ENCODE data around the gene DBF4B. TPM values are rescaled to one million over a fixed set of nuclear protein-coding genes. Genes with fewer than 3 reads are reported as not detected.
A peak's percentile ranks its signal among the peaks of the same experiment; 100 is the strongest.
"Not testable (repeated sequence)": the region's sequence is repeated elsewhere in the genome, so short reads cannot be mapped to it uniquely, and the experiment has no call there.

DBF4B gene
- total RNA-seq, 1 donor from 2014 or later, result 2.6 TPM

DNA sequence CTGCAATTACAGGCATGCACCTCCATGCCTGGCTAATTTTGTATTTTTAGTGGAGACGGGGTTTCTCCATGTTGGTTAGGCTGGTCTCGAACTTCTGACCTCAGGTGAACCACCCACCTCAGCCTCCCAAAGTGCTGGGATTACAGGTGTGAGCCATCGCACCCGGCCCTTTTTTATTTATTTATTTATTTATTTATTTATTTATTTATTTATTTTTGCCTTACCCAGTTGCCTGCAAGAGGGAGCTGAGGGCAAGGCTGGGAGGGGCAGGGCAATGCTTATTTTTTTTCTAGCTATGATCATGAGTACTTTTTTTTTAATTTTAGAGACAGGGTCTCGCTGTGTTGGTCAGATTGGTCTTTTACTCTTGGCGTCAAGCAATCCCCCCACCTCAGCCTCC is 17.7 kb downstream of the DBF4B start:
- H3K9me3 ChIP-seq (ENCODE audit: control insufficient read depth in 3 of 3, low read length in 3 of 3); H3K4me3 ChIP-seq (ENCODE audit: low read length in 3 of 3); H3K4me1 ChIP-seq (ENCODE audit: control insufficient read depth in 3 of 3, insufficient read depth in 3 of 3, low read length in 3 of 3); H3K27me3 ChIP-seq (ENCODE audit: control insufficient read depth in 3 of 3, insufficient read depth in 3 of 3, low read length in 3 of 3); H3K9ac ChIP-seq (ENCODE audit: low read depth in 1 of 3, low read length in 3 of 3); H3K27ac ChIP-seq (ENCODE audit: low read depth, low read length); H3K36me3 ChIP-seq (ENCODE audit: control insufficient read depth in 3 of 3, insufficient read depth in 3 of 3, low read length in 3 of 3): not testable (repeated sequence)

- no peak overlapping the region for H3K4me3 ChIP-seq (ENCODE audit: low read length in 3 of 3)
- H3K4me1 ChIP-seq (ENCODE audit: control insufficient read depth in 3 of 3, insufficient read depth in 3 of 3, low read length in 3 of 3), result peaks cover 0 to 10% (median 9%) of the 10 kb centered on the region in 3 donors
- no peaks in the 10 kb centered on the region for H3K27me3 ChIP-seq (ENCODE audit: control insufficient read depth in 3 of 3, insufficient read depth in 3 of 3, low read length in 3 of 3)
- peak overlapping the region; percentile 36 for H3K27ac ChIP-seq (ENCODE audit: low read depth, low read length)
- peaks cover 5 to 12% (median 5%) of the 10 kb centered on the region in 3 donors for H3K36me3 ChIP-seq (ENCODE audit: control insufficient read depth in 3 of 3, insufficient read depth in 3 of 3, low read length in 3 of 3)
- no peaks in the 10 kb centered on the region for H3K9me3 ChIP-seq (ENCODE audit: control insufficient read depth in 3 of 3, low read length in 3 of 3)
- no peak overlapping the region for H3K9ac ChIP-seq (ENCODE audit: low read depth in 1 of 3, low read length in 3 of 3)
Observed at GRCh38 chr17:44733753-44734152, 25.3 kb downstream of the DBF4B start.

DNA sequence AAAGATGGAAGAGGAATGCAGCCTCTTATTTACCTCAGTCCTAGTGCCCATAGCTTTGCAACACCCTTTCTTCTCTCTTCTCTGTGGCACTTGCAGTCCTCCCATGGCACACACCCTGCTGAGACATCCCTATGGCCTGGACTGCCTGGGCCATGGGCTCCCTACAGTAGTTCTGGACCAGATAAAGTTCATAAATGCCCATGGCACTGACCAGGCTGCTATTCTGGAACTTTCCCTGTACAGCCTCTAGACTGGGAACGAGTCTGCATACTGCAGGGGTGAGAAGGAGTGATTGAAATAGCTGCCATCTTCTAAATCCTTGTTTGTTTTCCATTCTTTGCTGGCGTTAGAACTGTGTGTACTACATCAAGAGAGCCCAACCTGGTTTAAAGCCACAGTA is 25.8 kb downstream of the DBF4B start:
- peaks cover 0 to 10% (median 9%) of the 10 kb centered on the region in 3 donors for H3K4me1 ChIP-seq (ENCODE audit: control insufficient read depth in 3 of 3, insufficient read depth in 3 of 3, low read length in 3 of 3)
- no peak overlapping the region for H3K9ac ChIP-seq (ENCODE audit: low read depth in 1 of 3, low read length in 3 of 3)
- H3K36me3 ChIP-seq (ENCODE audit: control insufficient read depth in 3 of 3, insufficient read depth in 3 of 3, low read length in 3 of 3), result peaks cover 5 to 12% (median 6%) of the 10 kb centered on the region in 3 donors
- H3K27me3 ChIP-seq (ENCODE audit: control insufficient read depth in 3 of 3, insufficient read depth in 3 of 3, low read length in 3 of 3), result no peaks in the 10 kb centered on the region
- no peaks in the 10 kb centered on the region for H3K9me3 ChIP-seq (ENCODE audit: control insufficient read depth in 3 of 3, low read length in 3 of 3)
- H3K4me3 ChIP-seq (ENCODE audit: low read length in 3 of 3), result no peak overlapping the region
- H3K27ac ChIP-seq (ENCODE audit: low read depth, low read length), result peak overlapping the region; percentile 36

- H3K4me1 ChIP-seq (ENCODE audit: control insufficient read depth in 3 of 3, insufficient read depth in 3 of 3, low read length in 3 of 3), result peaks cover 0 to 10% (median 9%) of the 10 kb centered on the region in 3 donors
- no peak overlapping the region for H3K9ac ChIP-seq (ENCODE audit: low read depth in 1 of 3, low read length in 3 of 3)
- no peaks in the 10 kb centered on the region for H3K27me3 ChIP-seq (ENCODE audit: control insufficient read depth in 3 of 3, insufficient read depth in 3 of 3, low read length in 3 of 3)
- no peak overlapping the region for H3K4me3 ChIP-seq (ENCODE audit: low read length in 3 of 3)
- no peak overlapping the region for H3K27ac ChIP-seq (ENCODE audit: low read depth, low read length)
- H3K36me3 ChIP-seq (ENCODE audit: control insufficient read depth in 3 of 3, insufficient read depth in 3 of 3, low read length in 3 of 3), result peaks cover 4 to 6% (median 4%) of the 10 kb centered on the region in 3 donors
- no peaks in the 10 kb centered on the region for H3K9me3 ChIP-seq (ENCODE audit: control insufficient read depth in 3 of 3, low read length in 3 of 3)
Observed at GRCh38 chr17:44736551-44737240, 28.2 kb downstream of the DBF4B start.

- peaks cover 4 to 6% (median 4%) of the 10 kb centered on the region in 3 donors for H3K36me3 ChIP-seq (ENCODE audit: control insufficient read depth in 3 of 3, insufficient read depth in 3 of 3, low read length in 3 of 3)
- peaks cover 0 to 10% (median 9%) of the 10 kb centered on the region in 3 donors for H3K4me1 ChIP-seq (ENCODE audit: control insufficient read depth in 3 of 3, insufficient read depth in 3 of 3, low read length in 3 of 3)
- H3K4me3 ChIP-seq (ENCODE audit: low read length in 3 of 3), result no peak overlapping the region
- no peaks in the 10 kb centered on the region for H3K9me3 ChIP-seq (ENCODE audit: control insufficient read depth in 3 of 3, low read length in 3 of 3)
- no peaks in the 10 kb centered on the region for H3K27me3 ChIP-seq (ENCODE audit: control insufficient read depth in 3 of 3, insufficient read depth in 3 of 3, low read length in 3 of 3)
- no peak overlapping the region for H3K27ac ChIP-seq (ENCODE audit: low read depth, low read length)
- no peak overlapping the region for H3K9ac ChIP-seq (ENCODE audit: low read depth in 1 of 3, low read length in 3 of 3)
Observed at GRCh38 chr17:44738214-44738906, 29.9 kb downstream of the DBF4B start.

GRCh38 chr17:44741316-44741715 is 32.9 kb downstream of the DBF4B start:
- Histone ChIP-seq H3K9me3 (ENCODE audit: control insufficient read depth in 3 of 3, low read length in 3 of 3) (no peaks in the 10 kb centered on the region), H3K4me1 (ENCODE audit: control insufficient read depth in 3 of 3, insufficient read depth in 3 of 3, low read length in 3 of 3) (no peaks in the 10 kb centered on the region), H3K9ac (ENCODE audit: low read depth in 1 of 3, low read length in 3 of 3) (no peak overlapping the region), H3K36me3 (ENCODE audit: control insufficient read depth in 3 of 3, insufficient read depth in 3 of 3, low read length in 3 of 3) (peaks cover 4% of the 10 kb centered on the region in 3 donors), H3K27ac (ENCODE audit: low read depth, low read length) (no peak overlapping the region), H3K4me3 (ENCODE audit: low read length in 3 of 3) (no peak overlapping the region), H3K27me3 (ENCODE audit: control insufficient read depth in 3 of 3, insufficient read depth in 3 of 3, low read length in 3 of 3) (no peaks in the 10 kb centered on the region)

- no peaks in the 10 kb centered on the region for H3K27me3 ChIP-seq (ENCODE audit: control insufficient read depth in 3 of 3, insufficient read depth in 3 of 3, low read length in 3 of 3)
- H3K9ac ChIP-seq (ENCODE audit: low read depth in 1 of 3, low read length in 3 of 3), result no peak overlapping the region
- H3K27ac ChIP-seq (ENCODE audit: low read depth, low read length), result no peak overlapping the region
- no peaks in the 10 kb centered on the region for H3K9me3 ChIP-seq (ENCODE audit: control insufficient read depth in 3 of 3, low read length in 3 of 3)
- H3K36me3 ChIP-seq (ENCODE audit: control insufficient read depth in 3 of 3, insufficient read depth in 3 of 3, low read length in 3 of 3), result peaks cover 11 to 15% (median 11%) of the 10 kb centered on the region in 3 donors
- no peak overlapping the region for H3K4me3 ChIP-seq (ENCODE audit: low read length in 3 of 3)
- no peaks in the 10 kb centered on the region for H3K4me1 ChIP-seq (ENCODE audit: control insufficient read depth in 3 of 3, insufficient read depth in 3 of 3, low read length in 3 of 3)
Observed at GRCh38 chr17:44745301-44745700, 36.8 kb downstream of the DBF4B start.

DNA sequence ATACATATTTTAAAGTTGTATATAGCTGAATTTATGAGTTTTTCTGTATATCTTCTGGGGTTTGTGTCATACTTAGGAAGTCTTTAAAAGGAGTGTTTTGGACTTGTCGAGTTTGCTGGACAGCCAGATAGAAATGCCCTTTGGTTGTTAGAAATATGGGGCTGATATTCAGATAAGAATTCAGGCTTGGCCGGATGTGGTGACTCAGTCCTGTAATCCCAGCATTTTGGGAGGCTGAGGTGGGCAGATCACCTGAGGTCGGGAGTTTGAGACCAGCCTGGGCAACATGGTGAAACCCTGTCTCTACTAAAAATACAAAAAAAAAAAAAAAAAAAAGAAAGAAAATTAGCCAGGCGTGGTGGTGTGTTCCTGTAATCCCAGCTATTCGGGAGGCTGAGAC is 37.3 kb downstream of the DBF4B start:
- not testable (repeated sequence) for H3K27me3 ChIP-seq (ENCODE audit: control insufficient read depth in 3 of 3, insufficient read depth in 3 of 3, low read length in 3 of 3); H3K27ac ChIP-seq (ENCODE audit: low read depth, low read length); H3K9me3 ChIP-seq (ENCODE audit: control insufficient read depth in 3 of 3, low read length in 3 of 3); H3K4me3 ChIP-seq (ENCODE audit: low read length in 3 of 3); H3K4me1 ChIP-seq (ENCODE audit: control insufficient read depth in 3 of 3, insufficient read depth in 3 of 3, low read length in 3 of 3); H3K9ac ChIP-seq (ENCODE audit: low read depth in 1 of 3, low read length in 3 of 3)
- peaks cover 11 to 16% (median 15%) of the 10 kb centered on the region in 3 donors for H3K36me3 ChIP-seq (ENCODE audit: control insufficient read depth in 3 of 3, insufficient read depth in 3 of 3, low read length in 3 of 3)

DNA sequence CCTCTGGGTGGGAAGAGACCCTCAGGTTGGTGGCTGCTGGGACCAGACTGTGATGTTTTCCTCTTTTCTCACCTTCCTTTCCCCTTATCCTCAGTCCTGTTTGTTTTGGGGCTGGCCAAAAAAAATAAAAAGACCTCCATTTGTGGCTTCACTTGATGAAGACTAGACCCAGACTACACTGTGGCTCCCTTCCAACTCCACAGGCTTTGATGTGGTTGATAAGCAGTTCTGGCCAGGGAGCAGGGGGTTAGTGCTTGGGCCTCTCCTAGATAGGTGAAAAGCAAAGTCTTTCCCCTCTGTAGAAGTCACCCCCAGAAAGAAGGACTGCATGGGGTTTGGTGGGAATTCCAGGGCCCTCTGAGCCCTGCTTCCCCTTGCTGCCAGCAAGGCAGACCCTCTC is 39.1 kb downstream of the DBF4B start:
- Histone ChIP-seq H3K4me1 (ENCODE audit: control insufficient read depth in 3 of 3, insufficient read depth in 3 of 3, low read length in 3 of 3) (no peaks in the 10 kb centered on the region), H3K27ac (ENCODE audit: low read depth, low read length) (no peak overlapping the region), H3K27me3 (ENCODE audit: control insufficient read depth in 3 of 3, insufficient read depth in 3 of 3, low read length in 3 of 3) (no peaks in the 10 kb centered on the region), H3K9ac (ENCODE audit: low read depth in 1 of 3, low read length in 3 of 3) (no peak overlapping the region), H3K4me3 (ENCODE audit: low read length in 3 of 3) (no peak overlapping the region), H3K9me3 (ENCODE audit: control insufficient read depth in 3 of 3, low read length in 3 of 3) (no peaks in the 10 kb centered on the region), H3K36me3 (ENCODE audit: control insufficient read depth in 3 of 3, insufficient read depth in 3 of 3, low read length in 3 of 3) (peaks cover 10 to 28% (median 18%) of the 10 kb centered on the region in 3 donors)
